Right lobe of liver (tissue), 6 donors: ENCODE results near the gene C3orf22. TPM values are rescaled to one million over a fixed set of nuclear protein-coding genes. Genes with fewer than 3 reads are reported as not detected.
"Not testable (repeated sequence)": the region's sequence is repeated elsewhere in the genome, so short reads cannot be mapped to it uniquely, and the experiment has no call there.

Source experiments
- ATAC-seq, 4 donors: fragments of 200-7000 bp; cut with Tn5 transposase; one replicate each; pipeline ENCODE4 v1.9.1; 2020; ENCODE audit warnings: mild to moderate bottlenecking in 4 of 4, moderate library complexity in 4 of 4
- DNase-seq, 3 donors: peaks; one replicate each; pipeline ENCODE4 v3.0.0-alpha.2; 2020
- H3K27ac ChIP-seq, 3 donors: fragments of 200-600 bp; one replicate each; pipeline ENCODE4 v1.8.0; 2022
- H3K27me3 ChIP-seq, 2 donors: fragments of 200-600 bp; one replicate each; pipeline ENCODE4 v1.8.0; 2022
- H3K36me3 ChIP-seq, 4 donors: fragments of 200-600 bp; sonication (generic) in 1 of 4; one replicate each; pipeline versions ENCODE4 v1.5.1 to v1.8.0; 2017 to 2022; ENCODE audit warnings: control low read depth in 1 of 4
- H3K4me1 ChIP-seq, 4 donors: fragments of 200-600 bp; sonication (generic) in 1 of 4; one replicate each; pipeline versions ENCODE4 v1.5.1 to v1.8.0; 2017 to 2022; ENCODE audit warnings: control low read depth in 1 of 4
- H3K4me3 ChIP-seq, 3 donors: fragments of 200-600 bp; one replicate each; pipeline ENCODE4 v1.8.0; 2022
- H3K9me3 ChIP-seq, 4 donors: fragments of 200-600 bp; sonication (generic) in 1 of 4; one replicate each; pipeline versions ENCODE4 v1.5.1 to v1.8.0; 2017 to 2022; ENCODE audit warnings: control low read depth in 1 of 4
- CTCF ChIP-seq, 4 donors: fragments of 200-600 bp in 3 of 4; fragments of 450-650 bp in 1 of 4; IDR thresholded peaks; one replicate each; pipeline versions ENCODE4 v1.5.1 to v1.8.0; 2016 to 2022; ENCODE audit warnings: antibody characterized with exemption in 4 of 4, mild to moderate bottlenecking in 2 of 4
- POLR2A ChIP-seq: fragments of 450-650 bp; IDR thresholded peaks from one replicate; pipeline ENCODE4 v1.6.1; 2017; ENCODE audit warnings: antibody characterized with exemption, mild to moderate bottlenecking
- WGBS: methylation state at CpG from one replicate; pipeline ENCODE4 v1.1.6; 2018; ENCODE audit warnings: low coverage, low lambda C conversion rate; ENCODE audit not compliant: insufficient coverage; ENCODE audit errors: missing lambda C conversion rate; 5-methylcytosine and 5-hydroxymethylcytosine counted together
- intact Hi-C, 2 donors: fragments of 100-400 bp; cut with DNase I; formaldehyde crosslinking; loops; one replicate each; pipeline versions ENCODE4 v1.11.2 to v1.14.1; 2022
- total RNA-seq, 6 experiments: library from RNA; depleted of rRNA in 2 of 6; stranded (reverse); fragments of >200 nt in 2 of 6; fragmentation: NEBNext Ultra II Directional in 3 of 6; extraction: Animal tissue kit (Norgen Biotek cat#: 25700) in 3 of 6; gene quantifications; one replicate each; pipeline versions ENCODE4 v1.1.0 to v1.2.4, GENCODE V29; 2016 to 2023
- donor health status: DM: no; HTN: yes; CAD: no.
- donor health status: DM: no; HTN: no; CAD: no.
- donor health status: DM: no; HTN: no; CAD: no.
- donor health status: DM: no; HTN: yes; CAD: no.
- donor health status: DM: no; HTN: yes; CAD: no.

The C3orf22 gene
- total RNA-seq, 6 experiments from 2014 or later: not detected

GRCh38 chr3:126536126-126536525, 22.6 kb downstream of the C3orf22 start:
- intact Hi-C loops: no loop called here
- TF ChIP-seq CTCF (IDR thresholded peaks at IDR 0.05) (no peak), POLR2A (no peak)
- peak; percentile 9 to 39 (median 32) for DNase-seq
- Histone ChIP-seq H3K9me3 (no peaks in the 10 kb centered on the region), H3K36me3 (no peaks in the 10 kb centered on the region), H3K4me3 (no peak overlapping the region), H3K27me3 (no peaks in the 10 kb centered on the region), H3K4me1 (peaks cover 0 to 26% (median 9%) of the 10 kb centered on the region in 4 donors), H3K27ac (no peak overlapping the region)
- ATAC-seq: no peak
- 100% methylated on average over 1 of the region's 3 CpGs for WGBS

- H3K36me3 ChIP-seq: no peaks in the 10 kb centered on the region
Measured at GRCh38 chr3:126535636-126536035, 23.1 kb downstream of the C3orf22 start.

GRCh38 chr3:126534716-126535115, 24.0 kb downstream of the C3orf22 start:
- H3K9me3 ChIP-seq, H3K36me3 ChIP-seq, intact Hi-C loops, H3K27me3 ChIP-seq, ATAC-seq, H3K27ac ChIP-seq, H3K4me3 ChIP-seq: not testable (repeated sequence)
- WGBS: no CpG with 5 or more reads among the region's 7 CpGs
- H3K4me1 ChIP-seq: peaks cover 0 to 33% (median 16%) of the 10 kb centered on the region in 4 donors
- DNase-seq: peak in 2 of 3 donors; percentile 6 to 23

More at GRCh38 chr3:126535636-126536035, 23.1 kb downstream of the C3orf22 start:
- no peaks in the 10 kb centered on the region for H3K27me3 ChIP-seq
- H3K27ac ChIP-seq: no peak overlapping the region
- peaks cover 0 to 28% (median 12%) of the 10 kb centered on the region in 4 donors for H3K4me1 ChIP-seq
- ATAC-seq (no peak), DNase-seq (peak in 2 of 3 donors; percentile 11 to 35)
- intact Hi-C loops: no loop called here
- no peak overlapping the region for H3K4me3 ChIP-seq
- TF ChIP-seq POLR2A: no peak
- TF ChIP-seq CTCF (IDR thresholded peaks at IDR 0.05): no peak
- H3K9me3 ChIP-seq: no peaks in the 10 kb centered on the region

GRCh38 chr3:126533506-126533905, 25.2 kb downstream of the C3orf22 start:
- H3K4me1 ChIP-seq: peaks cover 0 to 45% (median 21%) of the 10 kb centered on the region in 4 donors
- no peaks in the 10 kb centered on the region for H3K9me3 ChIP-seq
- no peak for ATAC-seq
- H3K4me3 ChIP-seq: no peak overlapping the region
- no peak for DNase-seq
- H3K27me3 ChIP-seq: no peaks in the 10 kb centered on the region
- H3K27ac ChIP-seq: no peak overlapping the region
- H3K36me3 ChIP-seq: no peaks in the 10 kb centered on the region
- TF ChIP-seq POLR2A: no peak
- TF ChIP-seq CTCF (IDR thresholded peaks at IDR 0.05): no peak
- intact Hi-C loops: no loop called here

- intact Hi-C loops: no loop called here
- no peaks in the 10 kb centered on the region for H3K9me3 ChIP-seq
- peaks cover 0 to 40% (median 16%) of the 10 kb centered on the region in 4 donors for H3K4me1 ChIP-seq
- H3K4me3 ChIP-seq: no peak overlapping the region
- H3K27me3 ChIP-seq: no peaks in the 10 kb centered on the region
- peak in 2 of 3 donors; percentile 35 to 67 for DNase-seq
- peak overlapping the region in 2 of 3 donors; percentile 81 to 88 for H3K27ac ChIP-seq
- ATAC-seq: peak in 3 of 4 donors; percentile 1 to 44 (median 17)
- H3K36me3 ChIP-seq: no peaks in the 10 kb centered on the region
- TF ChIP-seq CTCF (IDR thresholded peaks at IDR 0.05) (no peak), POLR2A (no peak)
- WGBS: no CpG with 5 or more reads among the region's 6 CpGs
Measured at GRCh38 chr3:126531051-126531330, 27.7 kb downstream of the C3orf22 start.
